Rectal smooth muscle tissue (tissue), 1 donor: Measurements from ENCODE around the gene DAD1.

ENCODE experiments used
- H3K27ac ChIP-seq: one replicate; pipeline ENCODE4 v1.7.0; 2013; ENCODE audit warnings: low read depth, low read length, inconsistent platforms
- H3K27me3 ChIP-seq: one replicate; pipeline ENCODE4 v1.7.0; 2013; ENCODE audit warnings: low read length; ENCODE audit not compliant: control insufficient read depth, insufficient read depth
- H3K36me3 ChIP-seq: one replicate; pipeline ENCODE4 v1.7.0; 2013; ENCODE audit warnings: low read length; ENCODE audit not compliant: control insufficient read depth, insufficient read depth
- H3K4me1 ChIP-seq: one replicate; pipeline ENCODE4 v1.7.0; 2013; ENCODE audit warnings: low read length; ENCODE audit not compliant: control insufficient read depth, insufficient read depth
- H3K4me3 ChIP-seq: one replicate; pipeline ENCODE4 v1.7.0; 2013; ENCODE audit warnings: low read length
- H3K9ac ChIP-seq: one replicate; pipeline ENCODE4 v1.7.0; 2013; ENCODE audit warnings: low read length

The DAD1 gene

GRCh38 chr14:22561661-22562579 is 27.1 kb downstream of the DAD1 start:
- peak overlapping the region; percentile 22 for H3K4me3 ChIP-seq
- H3K36me3 ChIP-seq: no peaks in the 10 kb centered on the region
- H3K9ac ChIP-seq: no peak overlapping the region
- H3K4me1 ChIP-seq: peaks cover 13% of the 10 kb centered on the region
- no peak overlapping the region for H3K27ac ChIP-seq
- H3K27me3 ChIP-seq: no peaks in the 10 kb centered on the region

DNA sequence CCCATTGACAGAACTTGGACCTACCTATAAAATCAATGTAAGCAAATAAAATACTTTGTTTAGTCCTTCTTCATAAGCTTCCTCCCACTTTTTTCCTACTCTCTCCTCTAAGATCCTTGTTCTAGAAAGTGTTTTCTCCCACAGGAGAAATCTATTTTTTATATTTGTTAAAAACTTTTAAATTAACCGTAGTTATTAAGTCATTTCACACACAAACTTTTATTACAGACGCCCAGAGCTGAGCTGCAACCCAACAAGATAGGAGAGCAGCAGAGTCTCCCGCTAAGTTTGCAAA is 27.7 kb downstream of the DAD1 start:
- H3K36me3 ChIP-seq: no peaks in the 10 kb centered on the region

DNA sequence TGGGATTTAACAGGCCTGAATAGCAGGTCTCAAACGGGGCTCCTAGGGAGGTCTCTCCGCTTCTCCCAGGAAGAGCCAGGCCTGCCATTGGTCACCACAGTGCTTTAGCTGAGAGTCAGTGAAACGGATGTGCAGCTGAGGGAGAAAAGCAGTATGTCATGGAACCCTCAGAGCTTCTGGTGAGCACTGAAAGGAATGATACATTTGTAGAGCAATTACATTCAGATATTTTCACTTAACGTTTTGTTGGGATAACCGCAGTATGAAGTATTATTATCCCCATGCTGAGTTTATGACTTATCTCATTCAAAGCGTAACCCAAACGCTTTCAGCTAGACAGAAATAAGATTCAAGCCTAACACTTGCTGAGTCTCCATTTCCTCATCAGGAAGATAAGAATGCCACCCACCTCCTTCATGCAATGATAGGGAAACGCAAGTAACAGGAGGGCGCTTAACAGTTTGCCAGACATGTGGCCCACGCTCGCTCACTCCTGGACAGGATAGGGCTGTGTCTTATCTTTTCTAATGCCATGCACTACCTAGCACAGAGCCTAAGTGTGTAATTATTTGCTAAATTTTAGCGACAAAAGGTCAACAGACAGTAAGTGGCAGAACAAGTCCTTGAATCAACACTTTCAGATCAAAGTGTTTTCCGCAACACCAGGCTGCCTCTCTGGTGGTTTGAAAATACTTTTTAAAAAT is 28.2 kb downstream of the DAD1 start:
- Histone ChIP-seq H3K27me3 (no peaks in the 10 kb centered on the region), H3K4me3 (no peak overlapping the region), H3K4me1 (peaks cover 17% of the 10 kb centered on the region), H3K9ac (no peak overlapping the region), H3K27ac (no peak overlapping the region), H3K36me3 (no peaks in the 10 kb centered on the region)

More for the DNA sequence above, 27.7 kb downstream of the DAD1 start:
- H3K27ac ChIP-seq: no peak overlapping the region
- H3K4me1 ChIP-seq: peaks cover 17% of the 10 kb centered on the region
- H3K4me3 ChIP-seq: no peak overlapping the region
- no peaks in the 10 kb centered on the region for H3K27me3 ChIP-seq
- H3K9ac ChIP-seq: no peak overlapping the region

GRCh38 chr14:22559041-22559440 is 30.0 kb downstream of the DAD1 start:
- H3K27me3 ChIP-seq: no peaks in the 10 kb centered on the region
- H3K27ac ChIP-seq: no peak overlapping the region
- H3K4me1 ChIP-seq: peaks cover 8% of the 10 kb centered on the region
- H3K9ac ChIP-seq: no peak overlapping the region
- H3K4me3 ChIP-seq: no peak overlapping the region
- no peaks in the 10 kb centered on the region for H3K36me3 ChIP-seq

- Histone ChIP-seq H3K4me1 (peaks cover 3% of the 10 kb centered on the region), H3K27me3 (no peaks in the 10 kb centered on the region), H3K4me3 (no peak overlapping the region), H3K9ac (no peak overlapping the region), H3K27ac (no peak overlapping the region), H3K36me3 (no peaks in the 10 kb centered on the region)
Observed at GRCh38 chr14:22558221-22558913, 30.7 kb downstream of the DAD1 start.

DNA sequence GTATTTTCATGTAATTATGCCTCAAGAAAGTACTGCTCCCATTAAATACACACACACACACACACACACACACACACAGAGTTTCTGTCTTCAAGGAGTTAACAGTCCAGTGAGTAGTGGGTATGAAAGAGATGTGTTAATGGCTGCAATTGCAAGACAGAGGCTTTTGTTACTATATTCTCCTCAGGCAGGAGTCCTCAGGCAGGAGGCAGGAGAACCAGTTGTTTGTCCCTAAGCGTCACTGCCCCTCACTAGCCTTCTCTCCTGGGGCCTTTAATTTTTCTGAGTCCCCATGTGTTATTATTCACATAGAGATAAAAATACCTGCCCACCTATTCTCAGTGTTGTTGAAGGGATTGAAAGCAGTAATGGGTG is 31.2 kb downstream of the DAD1 start:
- H3K27me3 ChIP-seq: no peaks in the 10 kb centered on the region
- no peak overlapping the region for H3K27ac ChIP-seq
- no peaks in the 10 kb centered on the region for H3K36me3 ChIP-seq
- H3K9ac ChIP-seq: no peak overlapping the region
- H3K4me3 ChIP-seq: no peak overlapping the region
- H3K4me1 ChIP-seq: peaks cover 3% of the 10 kb centered on the region

DNA sequence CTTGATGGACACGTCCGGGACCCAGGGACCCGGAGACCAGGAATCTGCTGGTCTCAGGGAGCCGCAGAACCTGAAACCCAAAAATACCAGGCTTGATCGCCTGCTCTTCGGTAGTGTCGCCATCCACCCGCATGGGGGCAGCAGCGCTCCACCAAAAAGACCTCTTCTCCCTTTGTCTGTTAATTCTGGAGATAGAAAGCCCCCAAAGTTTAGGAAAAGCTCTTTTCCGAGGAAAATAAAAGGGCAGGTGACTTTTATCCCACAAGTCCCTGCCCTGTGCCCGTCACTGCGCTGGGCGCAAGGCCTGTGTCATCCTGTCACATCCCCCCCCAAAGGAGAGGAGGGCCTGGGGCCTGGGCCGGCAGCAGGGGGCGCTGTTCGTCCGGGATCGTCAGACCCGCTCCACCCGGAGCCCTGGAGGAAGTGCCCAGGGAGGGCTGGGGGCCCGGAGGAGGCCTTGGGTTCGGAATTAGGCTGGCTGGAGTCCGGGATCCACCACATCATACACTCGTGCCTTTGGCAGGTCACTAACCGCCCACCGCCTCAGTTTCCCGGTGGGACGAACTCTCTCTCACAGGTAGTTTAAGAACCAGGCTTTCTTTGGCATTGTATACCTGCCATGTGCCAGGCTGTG is 31.9 kb downstream of the DAD1 start:
- Histone ChIP-seq H3K4me3 (peak overlapping the region; percentile 76), H3K36me3 (no peaks in the 10 kb centered on the region), H3K27ac (peak overlapping the region; percentile 62), H3K27me3 (no peaks in the 10 kb centered on the region), H3K4me1 (peaks cover 3% of the 10 kb centered on the region), H3K9ac (peak overlapping the region; percentile 65)

DNA sequence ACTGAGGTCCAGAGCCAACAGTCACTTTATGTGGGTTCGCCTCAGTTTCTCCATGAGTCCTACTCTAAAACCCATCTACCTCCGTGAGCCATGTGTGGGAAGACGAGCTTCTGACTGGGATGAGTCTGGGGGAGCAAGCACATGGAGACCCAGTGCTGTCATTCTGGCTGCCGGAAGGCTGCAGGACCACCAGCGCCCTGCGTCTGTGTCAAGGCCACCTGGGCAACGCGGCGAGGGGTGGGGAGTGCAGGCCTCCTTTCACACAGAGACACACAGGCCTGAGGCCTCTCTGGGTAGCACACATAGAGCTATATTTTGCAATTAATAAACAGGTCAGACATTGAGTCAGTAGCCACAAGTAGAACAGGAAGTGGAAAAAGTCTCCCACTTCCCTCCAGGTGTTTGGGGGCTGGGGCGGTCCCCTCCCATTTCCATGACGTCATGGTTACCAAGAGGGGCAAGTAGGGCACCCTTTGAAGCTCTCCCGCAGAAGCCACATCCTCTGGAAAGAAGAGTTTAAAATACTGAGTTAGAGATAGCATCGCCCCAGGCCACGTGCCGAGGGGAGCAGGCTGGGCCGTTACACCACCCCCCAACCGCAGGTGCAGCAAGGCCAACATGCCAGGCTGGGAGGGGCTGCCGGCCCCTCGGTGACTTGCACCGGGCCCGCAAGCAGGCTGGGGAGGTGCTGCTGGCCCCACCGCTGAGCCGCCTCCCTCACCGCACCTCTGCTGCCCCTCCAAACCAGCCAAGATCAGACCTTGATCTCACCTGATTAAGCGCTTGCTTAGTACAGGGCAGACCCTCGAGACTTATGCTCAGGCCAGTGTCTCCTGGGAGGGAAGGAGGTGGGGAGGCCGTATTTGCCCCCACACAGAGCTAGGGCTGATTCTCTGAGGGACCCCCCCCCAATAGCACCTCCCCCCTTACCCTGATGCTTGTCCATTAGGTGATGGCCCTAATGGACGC is 32.7 kb downstream of the DAD1 start:
- H3K27me3 ChIP-seq: no peaks in the 10 kb centered on the region
- peak overlapping the region; percentile 62 for H3K27ac ChIP-seq
- peak overlapping the region; percentile 76 for H3K4me3 ChIP-seq
- H3K36me3 ChIP-seq: no peaks in the 10 kb centered on the region
- peak overlapping the region; percentile 65 for H3K9ac ChIP-seq
- H3K4me1 ChIP-seq: peaks cover 3% of the 10 kb centered on the region

GRCh38 chr14:22555384-22556011 is 33.5 kb downstream of the DAD1 start:
- Histone ChIP-seq H3K27me3 (no peaks in the 10 kb centered on the region), H3K36me3 (no peaks in the 10 kb centered on the region), H3K27ac (no peak overlapping the region), H3K4me1 (peaks cover 3% of the 10 kb centered on the region), H3K4me3 (no peak overlapping the region), H3K9ac (no peak overlapping the region)

DNA sequence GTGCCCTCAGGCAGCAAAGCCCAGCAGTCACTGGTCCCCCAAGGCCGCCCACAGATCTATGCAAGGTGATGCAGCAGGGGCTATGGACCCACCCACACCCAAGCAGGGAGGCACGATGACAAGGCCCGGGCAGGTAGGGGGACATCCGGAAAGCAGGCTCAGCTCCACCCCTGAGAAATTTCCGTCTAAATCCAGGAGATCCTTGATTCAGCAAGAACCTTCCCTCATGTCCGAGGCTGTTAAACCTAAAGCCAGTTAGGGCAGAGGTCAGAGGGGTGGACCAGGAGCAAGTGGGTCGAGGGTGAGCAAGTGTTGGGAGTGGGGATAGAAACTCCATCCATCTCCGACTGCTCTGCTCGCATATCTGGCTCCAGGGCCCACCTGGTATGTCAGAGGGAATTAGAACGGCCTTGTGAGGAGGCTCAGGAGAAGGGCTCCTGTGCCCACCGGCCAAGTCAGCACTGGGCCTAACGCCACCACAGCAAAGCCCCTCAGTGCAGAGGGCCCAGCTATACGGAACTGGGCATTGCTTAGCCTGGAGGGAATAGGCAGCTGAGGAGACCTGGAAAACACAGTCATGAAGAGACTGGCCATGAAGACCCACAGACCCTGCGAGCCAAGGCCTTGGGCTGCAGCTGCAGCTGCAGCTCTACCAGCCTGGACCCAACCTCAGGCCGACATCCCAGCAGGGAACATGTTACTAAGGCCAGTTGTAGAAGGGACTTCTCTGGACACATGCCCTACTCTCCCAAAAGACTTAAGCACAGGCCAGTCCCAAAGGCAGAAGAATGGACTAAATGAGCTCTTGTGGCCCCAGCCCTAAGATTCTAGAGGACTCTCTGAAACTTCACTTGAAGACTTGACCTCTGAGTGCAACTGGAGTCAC is 34.3 kb downstream of the DAD1 start:
- H3K36me3 ChIP-seq: no peaks in the 10 kb centered on the region
- H3K9ac ChIP-seq: no peak overlapping the region
- H3K27me3 ChIP-seq: no peaks in the 10 kb centered on the region
- no peak overlapping the region for H3K27ac ChIP-seq
- H3K4me3 ChIP-seq: no peak overlapping the region
- H3K4me1 ChIP-seq: peaks cover 3% of the 10 kb centered on the region
